IPS-20b (cell line): ENCODE data around the gene PABPN1L.

Source experiments
- H3K27ac ChIP-seq: one replicate; pipeline ENCODE4 v1.5.1; 2013; ENCODE audit warnings: low read length
- H3K27me3 ChIP-seq: 2 replicates; pipeline ENCODE4 v1.6.1; 2013; ENCODE audit warnings: mild to moderate bottlenecking, low read length, inconsistent platforms; ENCODE audit not compliant: insufficient read depth
- H3K36me3 ChIP-seq: 2 replicates; pipeline ENCODE4 v1.6.1; 2013; ENCODE audit warnings: low read depth, mild to moderate bottlenecking, inconsistent platforms, low read length, moderate library complexity; ENCODE audit not compliant: insufficient read depth
- H3K4me1 ChIP-seq: 2 replicates; pipeline ENCODE4 v1.6.1; 2013; ENCODE audit warnings: mild to moderate bottlenecking, control low read depth, inconsistent platforms, low read length, moderate library complexity; ENCODE audit not compliant: insufficient read depth
- H3K4me3 ChIP-seq: 2 replicates; pipeline ENCODE4 v1.5.1; 2013; ENCODE audit warnings: mild to moderate bottlenecking, low read length, inconsistent platforms
- H3K9ac ChIP-seq: 2 replicates; pipeline ENCODE4 v1.6.1; 2013; ENCODE audit warnings: low read depth, mild to moderate bottlenecking, inconsistent platforms, low read length, moderate library complexity
- H3K9me3 ChIP-seq: 2 replicates; pipeline ENCODE4 v1.6.1; 2013; ENCODE audit warnings: mild to moderate bottlenecking, low read depth, low read length, inconsistent platforms; ENCODE audit not compliant: insufficient read depth

The PABPN1L gene

DNA sequence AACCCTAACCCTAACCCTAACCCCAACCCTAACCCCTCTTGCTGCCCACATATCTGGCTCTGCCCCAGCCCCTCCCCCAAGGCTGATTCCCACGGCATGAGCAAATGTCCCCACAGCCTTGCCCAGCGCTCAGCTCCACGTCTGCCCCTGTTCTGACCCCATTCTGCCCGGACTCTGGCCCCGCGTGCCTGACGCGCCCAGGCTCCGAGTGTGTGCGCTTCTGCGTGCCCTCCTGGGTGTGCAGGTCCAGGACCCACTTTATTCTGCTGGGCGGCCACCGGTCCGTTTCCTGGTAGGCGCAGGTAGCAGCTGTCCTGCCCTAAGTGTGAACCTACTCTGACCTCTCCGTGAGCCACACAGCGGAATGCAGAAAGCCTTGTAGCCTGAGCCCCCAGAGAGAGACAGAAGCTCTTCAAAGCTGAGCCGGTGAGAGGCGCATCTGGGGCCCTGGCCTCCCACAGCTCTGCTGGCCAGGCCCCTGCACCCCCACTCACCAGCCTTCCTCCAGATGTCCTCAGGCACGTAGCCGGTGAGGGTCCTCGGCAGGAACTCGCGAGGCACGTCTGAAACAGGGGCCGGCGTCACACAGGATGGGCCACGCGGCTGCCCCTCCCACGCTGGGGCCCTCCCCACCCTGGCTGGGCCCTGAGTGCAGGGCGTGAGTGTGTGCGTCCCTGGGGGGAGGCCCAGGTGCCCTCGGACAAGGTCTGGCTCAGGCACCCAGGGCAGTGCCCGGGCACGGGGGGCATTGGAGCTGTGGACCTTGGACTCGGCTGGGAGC, 14.0 kb upstream of the PABPN1L start:
- no peaks in the 10 kb centered on the region for H3K9me3 ChIP-seq

DNA sequence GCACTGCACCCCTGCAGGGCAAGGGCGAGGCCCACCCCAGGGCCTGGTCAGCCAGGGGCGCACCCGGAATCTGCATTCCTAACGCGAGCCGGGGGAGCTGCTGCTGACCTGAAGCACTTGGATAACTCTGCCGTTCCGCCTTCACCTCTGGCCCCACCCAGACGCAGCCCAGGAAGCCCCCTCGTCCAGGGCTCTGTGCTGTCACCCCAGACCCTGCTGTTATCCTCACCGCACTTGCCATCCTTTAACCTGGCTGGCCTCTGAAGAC, 13.3 kb upstream of the PABPN1L start:
- no peak overlapping the region for H3K9ac ChIP-seq
- no peak overlapping the region for H3K4me3 ChIP-seq
- H3K9me3 ChIP-seq, result no peaks in the 10 kb centered on the region
- H3K27ac ChIP-seq, result no peak overlapping the region
- no peaks in the 10 kb centered on the region for H3K4me1 ChIP-seq
- H3K27me3 ChIP-seq, result peaks cover 9% of the 10 kb centered on the region; the same call in 1 of the 2 replicates
- H3K36me3 ChIP-seq, result no peaks in the 10 kb centered on the region

More for the DNA sequence above, 14.0 kb upstream of the PABPN1L start:
- Histone ChIP-seq H3K27me3 (peaks cover 9% of the 10 kb centered on the region; the same call in 1 of the 2 replicates), H3K36me3 (no peaks in the 10 kb centered on the region), H3K4me1 (no peaks in the 10 kb centered on the region), H3K27ac (no peak overlapping the region), H3K4me3 (no peak overlapping the region), H3K9ac (no peak overlapping the region)

DNA sequence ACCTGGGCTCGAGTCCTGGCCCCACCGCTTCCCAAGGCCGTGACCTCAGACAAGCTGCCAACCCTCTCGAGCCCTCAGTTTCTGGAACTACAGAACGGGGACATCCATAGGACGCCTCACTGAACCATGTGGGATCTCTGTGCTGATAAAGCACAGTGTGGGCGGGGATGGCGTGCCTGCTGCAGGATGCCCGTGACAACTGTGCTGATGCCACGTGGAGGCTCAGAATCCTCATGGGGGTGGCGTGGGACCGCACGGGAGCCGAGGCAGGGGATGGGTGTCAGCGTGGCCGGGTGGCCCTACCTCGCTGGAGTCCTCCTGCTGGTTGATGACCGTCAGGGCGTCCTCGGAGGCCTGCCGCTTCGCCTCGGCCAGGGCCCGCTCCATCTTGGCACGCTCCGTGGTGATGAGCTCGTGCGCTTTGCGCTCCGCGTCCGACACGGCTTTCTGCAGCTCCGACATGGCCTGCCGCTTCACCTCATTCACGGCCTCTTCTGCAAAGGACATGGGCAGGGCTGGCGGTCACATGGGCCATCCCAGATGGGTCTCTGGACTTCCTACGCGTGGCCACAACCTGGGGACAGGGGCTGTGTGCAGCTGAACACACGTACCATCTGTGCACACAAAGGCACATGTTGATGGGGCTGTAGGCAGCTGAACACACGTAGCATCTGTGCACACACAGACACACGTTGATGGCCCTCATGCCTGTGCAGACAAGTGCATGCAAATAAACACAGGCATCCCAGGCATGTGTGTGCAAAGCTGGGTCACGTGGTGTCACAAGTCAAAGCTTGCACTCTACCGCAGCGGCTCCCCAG, 12.7 kb upstream of the PABPN1L start:
- H3K9me3 ChIP-seq, result no peaks in the 10 kb centered on the region
- no peak overlapping the region for H3K9ac ChIP-seq
- H3K27ac ChIP-seq, result no peak overlapping the region
- no peaks in the 10 kb centered on the region for H3K36me3 ChIP-seq
- H3K4me3 ChIP-seq, result no peak overlapping the region
- peaks cover 9% of the 10 kb centered on the region; the same call in 1 of the 2 replicates for H3K27me3 ChIP-seq
- H3K4me1 ChIP-seq, result no peaks in the 10 kb centered on the region

DNA sequence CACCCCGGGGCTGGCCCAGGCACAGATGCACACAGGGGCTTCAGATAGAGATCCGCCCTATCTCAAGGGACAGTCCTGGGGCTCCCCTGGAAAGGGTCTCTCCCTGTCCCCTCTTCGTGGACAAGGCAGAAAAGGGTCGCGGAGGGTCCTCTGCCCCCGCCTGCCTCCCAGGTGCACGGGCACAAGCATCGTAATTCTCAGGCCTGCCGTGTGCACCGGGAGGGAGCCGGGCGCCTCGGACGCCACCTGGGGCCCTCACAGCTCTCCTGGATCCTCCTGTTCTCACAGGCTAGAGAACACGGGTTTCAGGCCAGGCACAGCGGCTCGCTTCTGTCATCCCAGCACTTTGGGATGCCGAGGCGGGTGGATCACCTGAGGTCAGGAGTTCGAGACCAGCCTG, 11.9 kb upstream of the PABPN1L start:
- no peak overlapping the region for H3K27ac ChIP-seq
- no peaks in the 10 kb centered on the region for H3K4me1 ChIP-seq
- H3K4me3 ChIP-seq, result no peak overlapping the region
- no peak overlapping the region for H3K9ac ChIP-seq
- peaks cover 9% of the 10 kb centered on the region; the same call in 1 of the 2 replicates for H3K27me3 ChIP-seq
- no peaks in the 10 kb centered on the region for H3K36me3 ChIP-seq
- no peaks in the 10 kb centered on the region for H3K9me3 ChIP-seq

DNA sequence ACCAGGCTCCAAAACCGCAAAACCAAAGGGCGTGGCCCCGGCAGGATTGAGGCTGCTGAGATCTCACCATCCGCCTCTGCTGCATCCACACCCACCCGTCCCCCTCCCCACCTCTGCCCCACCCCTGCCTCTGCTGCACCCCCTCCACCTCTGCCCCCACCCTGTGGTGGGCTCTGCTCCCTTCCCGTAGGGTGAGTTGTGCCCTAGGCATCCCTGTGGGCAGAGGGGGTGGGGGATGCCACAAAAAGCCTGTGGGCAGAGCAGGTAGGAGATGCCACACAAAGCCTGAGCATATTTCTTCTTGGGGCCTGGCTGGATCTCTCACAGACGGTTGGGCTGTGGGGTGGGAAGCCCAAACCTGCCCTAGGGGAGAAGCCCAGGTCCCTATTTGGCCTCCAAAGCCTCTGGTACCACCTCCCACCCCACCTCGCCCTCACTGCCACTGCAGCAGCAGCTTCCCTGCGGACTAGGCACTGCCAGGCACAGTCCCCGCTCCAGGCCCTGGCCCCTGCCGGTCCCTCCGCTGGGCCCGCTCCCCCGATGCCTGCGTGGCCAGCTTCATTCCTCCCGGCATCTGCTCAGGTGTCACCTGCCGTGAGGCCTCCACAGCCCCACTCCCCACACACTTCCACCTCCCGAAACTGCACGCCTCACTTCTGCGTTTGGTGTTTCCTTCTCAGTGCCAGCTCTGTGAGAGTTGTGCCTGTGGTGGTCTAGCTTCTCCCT, 11.3 kb upstream of the PABPN1L start:
- Histone ChIP-seq H3K36me3 (no peaks in the 10 kb centered on the region), H3K27ac (no peak overlapping the region), H3K4me1 (no peaks in the 10 kb centered on the region), H3K27me3 (peaks cover 9% of the 10 kb centered on the region; the same call in 1 of the 2 replicates), H3K4me3 (no peak overlapping the region), H3K9ac (no peak overlapping the region), H3K9me3 (no peaks in the 10 kb centered on the region)

DNA sequence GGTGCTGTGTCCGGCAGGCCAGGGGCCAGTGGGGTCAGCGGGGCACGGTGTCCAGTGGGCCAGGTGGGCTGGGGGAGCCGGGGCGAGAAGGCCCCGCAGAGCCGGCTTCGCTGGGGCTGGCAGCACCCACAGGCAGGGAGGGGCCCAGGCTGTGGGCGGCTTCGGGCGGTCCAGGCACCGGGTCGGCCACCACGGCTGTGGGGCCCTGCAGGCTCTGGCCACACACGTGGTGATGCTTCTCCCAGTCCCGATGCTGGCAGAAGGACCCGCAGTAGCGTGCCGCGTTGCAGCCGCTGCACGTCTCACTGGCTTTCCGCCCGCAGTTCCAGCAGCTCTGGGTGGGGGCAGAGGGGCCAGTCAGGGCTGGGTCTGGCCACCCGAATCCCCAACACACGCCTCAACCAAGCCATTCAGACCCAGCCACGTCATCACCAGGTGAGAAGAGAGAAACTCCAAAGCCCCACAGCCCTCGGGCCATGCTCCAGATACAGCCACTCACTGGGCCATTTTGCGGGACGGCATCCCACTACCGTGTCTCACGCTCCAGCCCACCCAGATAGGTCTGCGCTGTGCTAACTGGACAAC, 10.6 kb upstream of the PABPN1L start:
- H3K9ac ChIP-seq, result no peak overlapping the region
- no peaks in the 10 kb centered on the region for H3K36me3 ChIP-seq
- no peaks in the 10 kb centered on the region for H3K9me3 ChIP-seq
- H3K27ac ChIP-seq, result no peak overlapping the region
- H3K27me3 ChIP-seq, result peaks cover 9% of the 10 kb centered on the region; the same call in 1 of the 2 replicates
- no peaks in the 10 kb centered on the region for H3K4me1 ChIP-seq
- H3K4me3 ChIP-seq, result no peak overlapping the region

DNA sequence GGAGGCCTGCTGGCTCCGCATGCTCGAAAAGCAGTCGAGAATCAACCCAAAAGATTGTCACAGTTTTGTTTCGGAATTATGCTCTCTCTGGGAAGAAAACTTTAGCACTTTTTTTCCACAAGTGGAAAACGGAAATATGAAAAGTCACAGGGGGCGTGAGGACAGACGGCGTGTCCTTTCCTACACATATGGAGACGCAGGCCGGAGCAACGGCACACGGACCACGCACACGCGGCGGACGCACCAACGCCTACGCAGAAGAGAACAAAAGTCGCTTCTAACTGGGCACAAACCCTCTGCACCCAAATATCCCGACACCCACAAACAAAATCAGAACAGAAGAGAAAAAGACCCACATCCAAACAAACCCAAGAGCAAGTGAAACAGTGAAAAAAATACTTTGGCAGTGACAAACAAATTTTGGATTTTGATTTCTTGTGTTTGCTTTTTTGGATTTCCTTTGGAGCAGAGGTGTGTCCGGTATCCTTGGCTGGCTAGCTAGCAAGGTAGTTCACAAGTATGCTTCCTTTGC, 9.3 kb upstream of the PABPN1L start:
- H3K9me3 ChIP-seq, result no peaks in the 10 kb centered on the region
- peaks cover 5% of the 10 kb centered on the region; the same call in 1 of the 2 replicates for H3K27me3 ChIP-seq
- H3K27ac ChIP-seq, result no peak overlapping the region
- H3K4me3 ChIP-seq, result no peak overlapping the region
- no peaks in the 10 kb centered on the region for H3K4me1 ChIP-seq
- H3K36me3 ChIP-seq, result no peaks in the 10 kb centered on the region
- H3K9ac ChIP-seq, result no peak overlapping the region

DNA sequence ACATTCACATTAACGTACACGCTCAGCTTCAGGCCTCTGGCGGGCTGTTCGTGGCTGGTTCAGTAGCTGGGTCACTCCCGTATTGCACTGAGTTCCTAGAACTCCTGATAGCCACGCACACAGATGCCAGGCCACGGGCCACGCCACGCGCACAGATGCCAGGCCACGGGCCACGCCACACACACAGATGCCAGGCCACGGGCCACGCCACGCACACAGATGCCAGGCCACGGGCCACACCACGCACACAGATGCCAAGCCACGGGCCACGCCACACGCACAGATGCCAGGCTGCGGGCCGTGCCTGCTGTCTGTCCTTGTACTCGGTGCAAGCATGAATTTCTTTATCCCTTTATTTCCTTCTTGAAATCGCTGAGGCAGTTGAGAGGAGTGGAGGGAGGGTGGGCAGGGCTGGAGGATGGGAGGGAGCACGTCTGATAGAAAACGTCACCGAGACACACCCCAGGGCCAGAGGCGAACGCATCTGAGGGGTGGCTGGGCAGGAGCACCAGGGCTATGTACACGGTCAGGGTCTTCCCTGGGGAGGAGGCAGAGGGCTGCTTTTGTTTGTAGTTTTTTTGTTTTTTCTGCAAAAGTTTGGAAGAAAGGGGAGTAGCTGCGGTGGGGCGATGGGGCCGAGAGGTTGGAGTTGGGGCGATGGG, 8.6 kb upstream of the PABPN1L start:
- H3K36me3 ChIP-seq, result no peaks in the 10 kb centered on the region
- no peak overlapping the region for H3K27ac ChIP-seq
- H3K27me3 ChIP-seq, result no peaks in the 10 kb centered on the region
- no peak overlapping the region for H3K4me3 ChIP-seq
- H3K9ac ChIP-seq, result no peak overlapping the region
- H3K4me1 ChIP-seq, result no peaks in the 10 kb centered on the region
- no peaks in the 10 kb centered on the region for H3K9me3 ChIP-seq

DNA sequence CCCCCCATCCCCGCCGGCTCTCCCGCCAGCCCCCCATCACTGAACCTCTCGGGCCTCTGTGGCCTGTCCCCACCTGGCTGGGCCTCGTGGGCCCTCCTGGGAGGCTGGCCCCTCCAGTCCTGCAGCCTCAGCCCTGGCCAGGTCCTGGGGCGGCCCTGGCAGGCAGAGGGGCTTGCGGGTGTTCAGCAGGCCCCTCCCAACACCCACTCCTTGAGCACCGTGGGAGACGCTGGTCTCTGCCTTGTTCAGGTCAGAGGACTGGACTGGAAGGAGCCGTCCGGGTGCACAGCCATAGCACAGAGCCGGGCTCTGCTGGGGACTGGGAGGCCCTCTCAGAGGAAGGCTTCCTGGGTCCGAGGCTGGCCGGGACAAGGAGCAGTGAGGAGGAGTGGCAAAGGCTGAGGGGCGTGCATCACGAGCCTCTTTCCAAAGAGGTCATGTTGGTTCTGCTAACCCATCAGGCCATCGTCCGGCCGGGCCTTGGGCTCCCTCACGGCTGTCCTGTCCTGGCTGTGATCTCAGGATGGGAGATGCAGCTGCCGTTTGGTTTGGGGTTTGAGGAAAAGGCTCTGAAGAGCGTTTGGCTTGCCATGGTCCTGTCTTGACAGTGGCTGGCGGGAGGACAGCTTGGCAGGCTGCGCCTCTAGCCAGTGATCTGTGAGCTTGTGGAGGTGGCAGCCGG, 6.3 kb upstream of the PABPN1L start:
- no peak overlapping the region for H3K9ac ChIP-seq
- no peaks in the 10 kb centered on the region for H3K4me1 ChIP-seq
- H3K4me3 ChIP-seq, result no peak overlapping the region
- no peaks in the 10 kb centered on the region for H3K9me3 ChIP-seq
- no peaks in the 10 kb centered on the region for H3K27me3 ChIP-seq
- no peaks in the 10 kb centered on the region for H3K36me3 ChIP-seq
- H3K27ac ChIP-seq, result no peak overlapping the region

DNA sequence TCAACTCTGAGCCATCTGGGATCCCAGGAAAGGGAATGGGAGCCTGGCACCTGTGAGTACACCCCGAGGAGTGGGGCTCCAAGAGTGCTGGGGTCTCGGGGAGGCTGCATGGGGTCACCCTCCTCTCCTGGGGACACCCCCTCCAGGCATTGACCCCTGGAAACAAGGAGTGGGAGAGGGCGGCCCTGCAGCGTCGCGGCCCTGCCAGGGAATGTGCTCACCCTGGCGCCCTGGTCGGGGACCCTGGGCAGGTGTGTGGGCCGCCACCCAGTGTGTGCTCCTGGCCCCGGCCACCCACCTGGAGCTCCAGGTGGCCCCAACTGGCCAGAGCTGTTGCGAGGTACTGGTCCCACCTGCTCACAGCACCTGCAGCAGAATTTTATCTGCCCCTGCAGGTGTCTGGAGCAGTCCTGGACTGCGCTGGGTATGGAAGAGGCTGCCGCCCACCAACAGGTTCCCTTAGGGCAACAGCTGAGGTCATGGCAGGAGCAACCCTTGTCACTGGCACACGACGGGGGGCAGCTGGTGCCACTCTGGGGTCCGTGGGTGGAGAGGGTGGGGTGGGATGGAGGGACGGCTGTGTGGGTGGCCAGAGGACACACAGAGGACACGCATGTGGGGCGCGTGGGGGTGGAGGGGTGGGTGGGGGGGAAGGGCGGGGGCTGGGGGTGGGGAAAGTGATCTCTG, 5.4 kb upstream of the PABPN1L start:
- no peak overlapping the region for H3K27ac ChIP-seq
- H3K9ac ChIP-seq, result no peak overlapping the region
- no peaks in the 10 kb centered on the region for H3K36me3 ChIP-seq
- H3K4me3 ChIP-seq, result no peak overlapping the region
- no peaks in the 10 kb centered on the region for H3K4me1 ChIP-seq
- H3K9me3 ChIP-seq, result no peaks in the 10 kb centered on the region
- no peaks in the 10 kb centered on the region for H3K27me3 ChIP-seq
